Mesenchymal stem cell (in vitro differentiated cells and primary cell): Measurements from ENCODE around the gene HID1.

Source experiments
- DNase-seq: peaks from one replicate; pipeline ENCODE4 v3.0.0-alpha.2; 2013
- H2AFZ ChIP-seq: one replicate; pipeline ENCODE4 v1.6.1; 2013; ENCODE audit warnings: low read depth, mild to moderate bottlenecking, control low read depth, inconsistent platforms, low read length, moderate library complexity
- H2AK5ac ChIP-seq: 2 replicates; pipeline ENCODE4 v1.6.1; 2013; ENCODE audit warnings: low read length, moderate library complexity, mild to moderate bottlenecking, inconsistent platforms; ENCODE audit not compliant: severe bottlenecking
- H2BK120ac ChIP-seq: one replicate; pipeline ENCODE4 v1.6.1; 2013; ENCODE audit warnings: low read depth, mild to moderate bottlenecking, inconsistent platforms, low read length, moderate library complexity
- H2BK12ac ChIP-seq, 2 experiments: one replicate each; pipeline ENCODE4 v1.6.1; 2013; ENCODE audit warnings: inconsistent platforms in 2 of 2, low read length in 2 of 2, mild to moderate bottlenecking in 2 of 2, moderate library complexity in 2 of 2, control low read depth in 1 of 2
- H2BK15ac ChIP-seq: one replicate; pipeline ENCODE4 v1.6.1; 2013; ENCODE audit warnings: mild to moderate bottlenecking, low read depth, inconsistent platforms; ENCODE audit not compliant: poor library complexity, severe bottlenecking
- H2BK5ac ChIP-seq: 2 replicates; pipeline ENCODE4 v1.6.1; 2013; ENCODE audit warnings: low read depth, mild to moderate bottlenecking, low read length, control low read depth, inconsistent platforms; ENCODE audit not compliant: poor library complexity, severe bottlenecking
- H3K14ac ChIP-seq, 2 experiments: one replicate each; pipeline ENCODE4 v1.6.1; 2013; ENCODE audit warnings: inconsistent platforms in 2 of 2, low read length in 2 of 2, control low read depth in 1 of 2, mild to moderate bottlenecking in 1 of 2, moderate library complexity in 1 of 2
- H3K18ac ChIP-seq, 2 experiments: one replicate each; pipeline ENCODE4 v1.6.1; 2013; ENCODE audit warnings: inconsistent platforms in 2 of 2, low read length in 2 of 2, control low read depth in 1 of 2, low read depth in 1 of 2, mild to moderate bottlenecking in 1 of 2
- H3K23ac ChIP-seq, 2 experiments: one replicate each; pipeline ENCODE4 v1.6.1; 2013; ENCODE audit warnings: inconsistent platforms in 2 of 2, low read length in 2 of 2, mild to moderate bottlenecking in 2 of 2, moderate library complexity in 2 of 2, control low read depth in 1 of 2
- H3K27ac ChIP-seq: 2 replicates; pipeline ENCODE4 v1.5.1; 2013; ENCODE audit warnings: mild to moderate bottlenecking, moderate library complexity, low read length, control low read depth, inconsistent platforms; ENCODE audit not compliant: poor library complexity, severe bottlenecking
- H3K27me3 ChIP-seq, 2 experiments: 2 replicates each; pipeline versions ENCODE4 v1.6.1 to v1.7.0; 2013; ENCODE audit warnings: low read length in 2 of 2, mild to moderate bottlenecking in 2 of 2, moderate library complexity in 2 of 2, control low read depth in 1 of 2, inconsistent platforms in 1 of 2; ENCODE audit not compliant: control insufficient read depth in 1 of 2, insufficient read depth in 1 of 2
- H3K36me3 ChIP-seq, 2 experiments: 2 replicates each; pipeline versions ENCODE4 v1.6.1 to v1.7.0; 2013; ENCODE audit warnings: low read length in 2 of 2, control low read depth in 1 of 2, inconsistent platforms in 1 of 2, low read depth in 1 of 2, mild to moderate bottlenecking in 1 of 2; ENCODE audit not compliant: insufficient read depth in 2 of 2, control insufficient read depth in 1 of 2
- H3K4ac ChIP-seq, 2 experiments: one replicate each; pipeline ENCODE4 v1.6.1; 2013; ENCODE audit warnings: inconsistent platforms in 2 of 2, low read length in 2 of 2, mild to moderate bottlenecking in 2 of 2, moderate library complexity in 2 of 2, control low read depth in 1 of 2, low read depth in 1 of 2
- H3K4me1 ChIP-seq: 2 replicates; pipeline ENCODE4 v1.6.1; 2013; ENCODE audit warnings: low read depth, low read length, control low read depth; ENCODE audit not compliant: control insufficient read depth, insufficient read depth
- H3K4me2 ChIP-seq: 2 replicates; pipeline ENCODE4 v1.6.1; 2013; ENCODE audit warnings: low read length, mild to moderate bottlenecking, inconsistent platforms; ENCODE audit not compliant: poor library complexity, severe bottlenecking
- H3K4me3 ChIP-seq, 2 experiments: 2 replicates each; pipeline versions ENCODE4 v1.5.1 to v1.7.0; 2013; ENCODE audit warnings: low read length in 2 of 2, mild to moderate bottlenecking in 2 of 2, control low read depth in 1 of 2, low read depth in 1 of 2; ENCODE audit not compliant: insufficient read depth in 1 of 2
- H3K79me1 ChIP-seq: replicated peaks from 2 replicates; pipeline ENCODE4 v1.6.1; 2013; ENCODE audit warnings: mild to moderate bottlenecking, control low read depth, low read length, inconsistent platforms; ENCODE audit not compliant: poor library complexity, severe bottlenecking
- H3K9ac ChIP-seq: 2 replicates; pipeline ENCODE4 v1.7.0; 2013; ENCODE audit warnings: mild to moderate bottlenecking, low read length, moderate library complexity
- H3K9me3 ChIP-seq: 2 replicates; pipeline ENCODE4 v1.7.0; 2013; ENCODE audit warnings: mild to moderate bottlenecking, low read length; ENCODE audit not compliant: control insufficient read depth
- H4K8ac ChIP-seq: one replicate; pipeline ENCODE4 v1.6.1; 2013; ENCODE audit warnings: inconsistent platforms, mild to moderate bottlenecking, low read length, moderate library complexity
- H4K91ac ChIP-seq: one replicate; pipeline ENCODE4 v1.6.1; 2013; ENCODE audit warnings: mild to moderate bottlenecking, low read length, inconsistent platforms
- WGBS: methylation state at CpG from one replicate; pipeline ENCODE4 v1.1.7; 2013; ENCODE audit warnings: mixed read lengths; 5-methylcytosine and 5-hydroxymethylcytosine counted together

Gene HID1

DNA sequence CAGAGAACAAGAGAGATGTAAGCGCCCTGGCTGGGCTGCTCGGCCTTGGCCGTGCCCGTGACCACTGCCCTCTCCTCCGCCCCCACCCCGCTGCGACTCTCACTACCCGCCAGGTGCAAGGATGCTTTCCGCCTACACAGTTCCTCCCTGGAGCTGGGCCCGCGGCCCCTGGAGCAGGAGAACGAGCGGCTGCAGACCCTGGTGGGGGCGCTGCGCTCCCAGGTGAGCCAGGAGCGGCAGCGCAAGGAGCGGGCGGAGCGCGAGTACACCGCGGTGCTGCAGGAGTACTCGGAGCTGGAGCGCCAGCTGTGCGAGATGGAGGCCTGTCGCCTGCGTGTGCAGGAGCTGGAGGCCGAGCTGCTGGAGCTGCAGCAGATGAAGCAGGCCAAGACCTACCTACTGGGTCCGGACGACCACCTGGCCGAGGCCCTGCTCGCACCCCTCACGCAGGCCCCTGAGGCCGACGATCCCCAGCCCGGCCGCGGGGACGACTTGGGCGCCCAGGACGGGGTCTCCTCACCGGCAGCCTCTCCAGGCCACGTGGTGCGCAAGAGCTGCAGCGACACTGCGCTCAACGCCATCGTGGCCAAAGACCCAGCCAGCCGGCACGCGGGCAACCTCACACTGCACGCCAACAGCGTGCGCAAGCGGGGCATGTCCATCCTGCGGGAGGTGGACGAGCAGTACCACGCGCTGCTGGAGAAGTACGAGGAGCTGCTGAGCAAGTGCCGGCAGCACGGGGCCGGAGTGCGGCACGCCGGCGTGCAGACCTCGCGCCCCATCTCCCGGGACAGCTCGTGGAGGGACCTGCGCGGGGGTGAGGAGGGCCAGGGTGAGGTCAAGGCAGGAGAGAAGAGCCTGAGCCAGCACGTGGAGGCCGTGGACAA is 30.8 kb upstream of the HID1 start:
- no peaks in the 10 kb centered on the region for H3K27me3 ChIP-seq
- H2BK12ac ChIP-seq = no peak overlapping the region
- H4K8ac ChIP-seq = no peak overlapping the region
- WGBS = 96% methylated on average over 68 of the region's 76 CpGs
- H3K79me1 ChIP-seq = peaks cover 14% of the 10 kb centered on the region
- H3K36me3 ChIP-seq = peaks cover 55 to 69% of the 10 kb centered on the region in 2 experiments
- no peak overlapping the region for H3K27ac ChIP-seq
- no peak overlapping the region for H2BK15ac ChIP-seq
- H3K4me3 ChIP-seq = no peak overlapping the region
- no peak overlapping the region for H2AFZ ChIP-seq
- H3K4ac ChIP-seq = no peak overlapping the region
- no peaks in the 10 kb centered on the region for H3K4me1 ChIP-seq
- no peak overlapping the region for H4K91ac ChIP-seq
- H2BK5ac ChIP-seq = no peak overlapping the region
- H3K9ac ChIP-seq = no peak overlapping the region
- H3K23ac ChIP-seq = no peak overlapping the region
- H3K18ac ChIP-seq = no peak overlapping the region
- no peak for DNase-seq
- H2AK5ac ChIP-seq = no peak overlapping the region
- no peak overlapping the region for H3K14ac ChIP-seq
- H2BK120ac ChIP-seq = no peak overlapping the region
- H3K9me3 ChIP-seq = no peaks in the 10 kb centered on the region
- H3K4me2 ChIP-seq = no peak overlapping the region

DNA sequence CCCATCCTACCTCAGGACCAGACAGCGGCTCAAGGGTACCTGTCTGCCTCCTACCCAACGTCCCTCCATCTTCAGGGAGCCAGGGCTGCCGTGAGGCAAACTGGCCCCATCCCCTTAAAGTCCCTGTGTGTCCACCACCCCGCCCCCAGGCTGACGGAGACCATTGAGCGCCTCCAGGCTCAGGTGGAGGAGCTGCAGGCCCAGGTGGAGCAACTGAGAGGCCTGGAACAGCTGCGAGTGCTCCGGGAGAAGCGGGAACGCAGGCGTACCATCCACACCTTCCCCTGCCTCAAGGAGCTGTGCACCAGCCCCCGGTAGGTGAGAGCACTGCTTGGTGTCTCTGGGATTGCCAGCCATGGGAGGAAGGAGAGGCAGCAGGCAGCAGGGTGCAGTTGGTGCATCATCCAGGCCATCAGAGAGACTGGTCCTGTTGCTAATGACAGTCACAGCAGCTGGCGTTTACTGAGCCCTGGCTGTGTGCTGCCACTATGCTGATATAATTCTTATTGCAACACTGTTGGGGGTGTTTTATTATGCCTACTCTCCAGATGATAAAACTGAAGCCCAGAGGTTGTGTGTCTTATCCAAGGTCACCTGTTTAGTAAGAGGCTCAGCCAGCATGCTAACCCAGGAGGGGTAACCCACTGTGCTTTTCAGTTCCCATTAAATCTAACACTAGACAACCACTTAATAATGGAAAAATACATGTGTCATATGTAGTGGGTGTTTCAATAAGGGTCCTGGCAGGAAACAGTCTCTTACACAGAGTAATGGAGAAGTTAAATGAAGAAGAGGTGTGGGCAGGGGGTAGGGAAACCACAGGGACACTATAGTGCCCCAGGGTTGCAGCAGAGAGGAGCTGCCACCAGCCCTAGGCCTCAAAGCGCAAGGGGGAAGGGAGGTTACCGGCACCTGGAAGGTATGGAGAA is 29.6 kb upstream of the HID1 start:
- no peak overlapping the region for H3K18ac ChIP-seq
- H3K27me3 ChIP-seq = no peaks in the 10 kb centered on the region
- no peak overlapping the region for H2AK5ac ChIP-seq
- H2BK12ac ChIP-seq = no peak overlapping the region
- H3K36me3 ChIP-seq = peaks cover 55 to 69% of the 10 kb centered on the region in 2 experiments
- H2AFZ ChIP-seq = no peak overlapping the region
- H3K4me1 ChIP-seq = no peaks in the 10 kb centered on the region
- no peak overlapping the region for H3K4me2 ChIP-seq
- H3K4ac ChIP-seq = no peak overlapping the region
- H3K14ac ChIP-seq = no peak overlapping the region
- no peak overlapping the region for H2BK15ac ChIP-seq
- H3K27ac ChIP-seq = no peak overlapping the region
- H3K9me3 ChIP-seq = no peaks in the 10 kb centered on the region
- no peak overlapping the region for H4K8ac ChIP-seq
- no peak for DNase-seq
- 99% methylated on average over 14 of the region's 15 CpGs for WGBS
- H2BK5ac ChIP-seq = no peak overlapping the region
- H4K91ac ChIP-seq = no peak overlapping the region
- no peak overlapping the region for H3K4me3 ChIP-seq
- no peak overlapping the region for H3K9ac ChIP-seq
- H3K79me1 ChIP-seq = peaks cover 17% of the 10 kb centered on the region
- no peak overlapping the region for H2BK120ac ChIP-seq
- H3K23ac ChIP-seq = no peak overlapping the region

DNA sequence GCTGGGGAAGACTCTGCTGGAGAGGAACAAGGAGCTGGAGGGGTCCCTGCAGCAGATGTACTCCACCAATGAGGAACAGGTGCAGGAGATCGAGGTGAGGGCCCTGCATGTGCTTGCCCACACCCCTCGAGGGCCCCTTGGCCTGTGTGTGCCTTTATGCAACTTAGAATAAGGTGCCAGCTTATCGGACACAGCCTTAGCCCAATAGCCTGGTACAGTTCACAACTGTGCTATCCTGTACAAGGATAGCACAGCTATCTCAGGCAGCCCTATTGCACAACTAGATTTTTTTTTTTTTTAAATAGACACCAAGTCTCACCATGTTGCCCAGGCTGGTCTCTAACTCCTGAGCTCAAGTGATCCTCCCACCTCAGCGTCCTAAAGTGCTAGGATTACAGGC is 27.0 kb upstream of the HID1 start:
- Histone ChIP-seq H4K8ac (no peak overlapping the region), H3K14ac (no peak overlapping the region), H2BK5ac (no peak overlapping the region), H2BK15ac (no peak overlapping the region), H2BK12ac (no peak overlapping the region), H3K27ac (no peak overlapping the region), H3K9ac (no peak overlapping the region), H3K18ac (no peak overlapping the region), H3K36me3 (peaks cover 41 to 53% of the 10 kb centered on the region in 2 experiments), H2AFZ (no peak overlapping the region), H3K4me3 (no peak overlapping the region), H3K4me2 (no peak overlapping the region), H3K23ac (peak overlapping the region in 1 of 2 experiments; percentile 9), H3K79me1 (peaks cover 15% of the 10 kb centered on the region), H2AK5ac (no peak overlapping the region), H3K27me3 (no peaks in the 10 kb centered on the region), H2BK120ac (no peak overlapping the region), H3K4me1 (no peaks in the 10 kb centered on the region), H3K9me3 (no peaks in the 10 kb centered on the region), H3K4ac (no peak overlapping the region), H4K91ac (no peak overlapping the region)
- no peak for DNase-seq
- 96% methylated on average over 4 of the region's 4 CpGs for WGBS

DNA sequence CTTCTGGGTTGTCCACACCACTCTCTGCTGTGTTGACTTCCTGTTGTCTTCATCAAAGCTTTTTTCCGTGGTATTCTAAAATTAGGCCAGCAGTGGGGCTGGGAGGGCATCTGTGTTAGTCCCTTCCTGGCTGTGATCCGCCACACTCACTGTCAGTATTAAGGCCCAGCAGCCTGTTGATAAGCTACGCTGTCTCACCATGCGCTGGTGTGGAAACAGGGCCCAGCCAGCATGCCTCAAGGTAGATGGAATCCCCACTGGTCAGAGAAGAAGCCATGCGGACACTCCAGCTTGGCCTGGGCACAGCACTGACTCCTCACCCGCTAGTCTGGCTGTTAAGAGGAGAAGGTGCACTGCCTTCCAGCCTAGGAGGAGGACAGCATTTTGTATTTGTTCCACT is 26.2 kb upstream of the HID1 start:
- Histone ChIP-seq H3K27me3 (no peaks in the 10 kb centered on the region), H3K4ac (no peak overlapping the region), H3K14ac (no peak overlapping the region), H3K18ac (no peak overlapping the region), H3K23ac (no peak overlapping the region), H2AK5ac (no peak overlapping the region), H3K4me1 (peaks cover under 1% of the 10 kb centered on the region), H3K4me3 (no peak overlapping the region), H3K36me3 (peaks cover 34 to 48% of the 10 kb centered on the region in 2 experiments), H3K79me1 (peaks cover 16% of the 10 kb centered on the region), H2BK5ac (no peak overlapping the region), H4K91ac (no peak overlapping the region), H3K27ac (no peak overlapping the region), H3K9me3 (no peaks in the 10 kb centered on the region), H4K8ac (no peak overlapping the region), H3K9ac (no peak overlapping the region), H2AFZ (no peak overlapping the region), H2BK120ac (no peak overlapping the region), H2BK12ac (no peak overlapping the region), H3K4me2 (no peak overlapping the region), H2BK15ac (no peak overlapping the region)
- whole genome bisulfite sequencing = 91% methylated on average over 6 of the region's 6 CpGs
- DNase-seq = no peak
